HG02588 (cell line): ENCODE data around the gene SLC6A15.
A peak's percentile ranks its signal among the peaks of the same experiment; 100 is the strongest.

ENCODE experiments used
- ATAC-seq: cut with Tn5 transposase; IDR thresholded peaks from one replicate; pipeline ENCODE4 v1.9.1; 2021; ENCODE audit warnings: mild to moderate bottlenecking, moderate library complexity; ENCODE audit not compliant: unreplicated experiment

Gene SLC6A15

DNA sequence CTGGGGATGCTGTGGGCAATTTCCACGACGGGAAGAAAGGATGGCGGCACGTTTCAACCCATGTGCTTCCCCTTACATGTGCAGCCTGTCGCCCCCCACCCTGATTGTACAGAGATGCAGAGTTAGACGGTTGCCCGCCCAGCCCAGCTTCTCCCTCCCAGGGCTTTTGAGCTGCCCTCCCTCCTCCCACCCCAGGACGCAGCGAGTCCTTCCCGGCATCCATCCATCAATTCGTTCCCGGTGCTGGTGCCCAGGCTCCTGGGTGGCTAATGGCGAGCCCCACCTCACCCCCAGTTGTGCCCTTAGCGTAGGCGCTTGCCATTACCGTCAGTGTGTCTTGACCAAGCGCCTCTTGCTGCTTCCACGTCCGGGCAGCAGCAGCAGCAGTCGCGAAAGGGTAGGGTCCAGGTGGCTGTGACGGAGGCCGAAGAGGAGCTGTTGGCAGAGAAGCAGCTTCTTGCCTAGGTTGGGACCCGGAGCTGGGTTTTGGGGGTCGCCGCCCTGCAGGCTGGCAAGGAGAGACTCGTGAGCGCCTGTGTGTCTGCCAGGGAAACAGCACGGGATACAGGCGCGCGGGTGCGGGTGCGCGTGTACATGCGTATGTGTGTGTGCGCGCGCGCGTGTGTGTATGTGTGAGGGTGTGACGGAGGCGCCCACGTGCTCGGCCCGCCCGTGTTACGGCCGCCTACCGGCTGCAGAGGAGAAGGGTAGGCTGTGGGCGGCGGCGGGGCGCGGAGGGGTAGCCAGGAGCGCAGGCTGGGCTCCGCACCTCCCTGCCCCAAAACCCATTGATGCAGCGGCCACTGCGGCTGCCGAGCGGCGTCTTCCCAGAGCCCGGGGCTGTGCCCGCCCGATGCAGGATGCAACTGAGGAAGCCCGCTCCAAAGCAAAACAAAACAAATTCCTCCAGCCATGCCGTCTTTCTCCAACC is at the start of gene SLC6A15:
SLC6A15 (minus strand) TSS at position 602 of the 931 bp plus-strand sequence. CDS start 20,679 bp downstream, outside the sequence.
- ATAC-seq = no peak

DNA sequence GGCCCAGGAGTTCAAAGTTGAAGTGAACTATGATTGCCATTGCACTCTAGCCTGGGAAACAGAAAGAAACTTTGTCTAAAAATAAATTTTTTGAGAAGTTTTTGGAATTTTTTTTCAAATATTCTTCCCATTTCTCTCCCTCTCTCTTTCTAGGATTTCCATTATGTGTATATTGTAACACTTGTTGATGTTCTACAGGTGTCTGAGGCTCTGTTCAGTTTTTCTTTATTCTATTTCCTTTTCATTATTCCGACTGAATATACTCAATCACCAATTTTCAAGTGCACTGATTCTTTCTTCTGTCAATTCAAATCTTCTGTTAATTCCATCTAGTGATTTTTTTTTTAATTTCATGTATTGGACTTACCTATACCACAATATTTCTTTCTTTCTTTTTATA is 48.3 kb upstream of the SLC6A15 start:
- ATAC-seq = no peak

DNA sequence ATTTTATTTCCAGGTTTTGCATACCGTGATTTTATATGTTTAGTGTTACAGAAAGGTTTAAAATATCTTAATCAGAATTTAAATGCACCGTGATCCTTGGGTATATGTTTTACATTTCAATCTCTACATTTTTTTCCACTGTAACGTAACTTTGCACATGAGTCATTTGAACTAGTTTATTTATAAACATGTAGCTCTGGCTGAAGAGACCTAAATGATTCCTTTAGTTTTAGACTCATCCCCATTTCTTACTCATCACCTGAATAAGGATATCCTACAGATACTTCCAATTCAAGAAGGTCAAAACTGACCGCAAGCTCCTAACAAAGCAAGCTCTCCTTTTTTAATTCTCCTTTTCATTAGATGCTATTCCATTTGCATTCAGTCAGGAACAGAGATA is 42.7 kb upstream of the SLC6A15 start:
- no peak for ATAC-seq

- no peak for ATAC-seq
Measured at GRCh38 chr12:84954415-84954814, 41.8 kb upstream of the SLC6A15 start.

DNA sequence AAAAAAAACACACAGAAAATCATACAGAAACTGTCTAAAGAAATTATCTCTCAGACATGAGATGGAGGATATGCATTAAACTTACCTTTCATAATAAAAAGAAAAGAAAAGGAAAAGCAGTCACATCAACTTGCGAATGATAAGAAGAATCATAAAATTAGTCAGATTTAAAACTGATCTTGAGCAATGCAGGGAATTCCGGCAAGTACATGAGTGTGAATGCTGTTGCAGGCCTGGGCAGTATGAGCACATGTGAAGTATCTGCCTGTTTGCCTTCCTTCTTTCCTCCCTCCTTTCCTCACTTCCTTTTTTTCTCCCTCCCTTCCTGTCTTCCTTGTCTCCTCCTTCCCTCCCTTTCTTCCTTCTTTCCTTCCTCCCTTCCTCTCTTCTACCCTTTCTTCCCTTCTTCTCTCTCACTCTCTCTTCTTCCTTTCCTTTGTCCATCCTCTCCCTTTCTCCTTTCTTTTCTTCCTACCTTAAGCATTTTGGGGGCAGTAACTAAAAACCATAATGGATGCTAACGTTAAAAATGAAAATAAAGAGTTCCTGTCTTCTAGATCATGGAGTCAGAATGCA is 38.5 kb upstream of the SLC6A15 start:
- ATAC-seq = no peak

DNA sequence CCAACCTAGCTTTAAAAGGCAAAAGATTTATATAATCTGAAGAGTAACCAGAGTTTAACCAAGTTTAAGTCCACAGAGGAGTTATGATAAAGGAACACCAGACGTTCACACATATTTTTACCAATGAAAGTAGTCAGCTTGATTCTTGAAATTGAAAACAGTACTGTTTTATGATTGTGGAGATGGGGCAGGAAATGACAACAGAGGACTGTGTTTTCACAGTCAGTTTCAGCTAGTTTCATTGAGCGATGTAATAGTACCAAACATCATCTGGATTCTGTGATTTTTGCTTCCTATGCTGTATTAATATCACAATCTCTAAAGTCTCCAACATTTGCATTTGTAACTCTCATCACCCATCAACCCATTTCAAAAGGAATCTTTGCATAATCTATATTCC is 34.2 kb upstream of the SLC6A15 start:
- ATAC-seq = no peak

DNA sequence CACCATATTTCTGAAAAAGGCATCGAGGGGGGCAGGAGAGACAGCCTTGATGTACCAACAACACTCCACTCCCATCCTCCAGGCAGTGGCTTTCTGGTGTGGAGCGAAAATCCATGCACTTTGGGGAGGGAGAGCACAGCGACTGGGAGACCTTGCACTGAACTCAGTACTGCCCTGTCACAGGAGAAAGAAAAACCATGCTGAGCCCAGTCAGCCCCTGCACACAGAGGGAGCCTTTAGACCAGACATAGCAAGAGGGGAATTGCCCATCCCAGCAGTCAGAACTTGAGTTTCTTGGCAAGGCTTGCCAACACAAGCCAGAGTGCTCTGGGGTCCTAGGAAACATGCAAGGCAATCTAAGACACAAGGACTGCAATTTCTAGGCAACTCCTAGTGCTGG is 24.8 kb upstream of the SLC6A15 start:
- ATAC-seq = no peak

- ATAC-seq = no peak
Measured at GRCh38 chr12:84929501-84929900, 16.9 kb upstream of the SLC6A15 start.

- no peak for ATAC-seq
Measured at GRCh38 chr12:84924981-84925380, 12.4 kb upstream of the SLC6A15 start.

- no peak for ATAC-seq
Measured at GRCh38 chr12:84922693-84923092, 10.1 kb upstream of the SLC6A15 start.

DNA sequence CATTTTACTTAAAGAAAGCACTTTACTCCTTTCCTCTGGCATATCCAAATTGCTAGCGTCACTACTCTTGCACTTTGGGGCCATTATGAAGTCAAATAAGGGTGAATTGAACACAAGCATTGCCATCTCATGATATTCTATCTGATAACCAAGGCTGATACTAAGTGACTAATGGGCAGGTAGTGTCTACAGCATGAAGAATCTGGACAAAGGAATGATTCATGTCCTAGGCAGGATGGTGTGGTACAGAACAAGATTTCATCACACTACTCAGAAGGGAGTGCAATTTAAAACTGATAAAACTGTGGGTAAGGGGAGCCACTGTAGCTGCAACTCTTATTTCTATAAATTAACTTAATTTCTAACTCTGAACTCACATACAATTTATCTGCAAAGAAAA is 7.7 kb upstream of the SLC6A15 start:
- no peak for ATAC-seq

DNA sequence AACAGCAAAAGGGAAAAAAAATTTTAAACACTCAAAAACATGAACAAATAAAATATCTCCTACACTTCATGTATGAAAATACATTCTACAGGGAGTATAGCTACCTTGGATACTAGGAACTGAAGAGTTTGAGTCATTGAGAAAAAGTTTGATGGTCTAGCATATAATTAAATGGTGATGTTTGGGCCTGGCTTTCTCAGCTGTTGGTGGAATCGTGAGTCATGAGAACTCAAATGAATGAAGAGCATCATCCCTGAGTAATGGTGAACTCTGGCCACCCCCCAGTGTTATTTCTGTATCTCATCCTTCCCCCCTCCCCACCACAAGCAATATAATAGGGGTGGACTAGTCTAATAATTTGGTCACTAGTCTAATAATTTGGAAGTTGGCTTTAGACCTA is 6.7 kb upstream of the SLC6A15 start:
- ATAC-seq = no peak

DNA sequence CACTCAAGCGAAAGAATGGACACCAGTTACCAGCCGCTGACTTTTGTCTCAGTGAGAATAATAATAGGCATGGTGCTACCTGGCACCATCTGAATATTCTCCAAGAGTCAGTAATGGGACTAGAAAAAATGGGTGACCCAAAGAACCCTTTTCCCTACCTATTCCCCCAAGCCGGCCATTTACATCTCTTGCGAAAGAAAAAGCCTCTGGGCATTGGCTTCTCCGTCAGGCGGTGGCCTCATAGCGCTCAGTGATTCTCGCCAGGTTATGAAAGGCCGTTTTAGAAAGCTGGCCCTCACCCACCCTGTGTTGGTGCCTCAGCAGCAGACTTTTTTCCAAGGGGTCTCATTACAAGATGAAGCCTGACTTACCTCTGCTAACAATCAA is 523 bp upstream of the SLC6A15 start:
- ATAC-seq = no peak

DNA sequence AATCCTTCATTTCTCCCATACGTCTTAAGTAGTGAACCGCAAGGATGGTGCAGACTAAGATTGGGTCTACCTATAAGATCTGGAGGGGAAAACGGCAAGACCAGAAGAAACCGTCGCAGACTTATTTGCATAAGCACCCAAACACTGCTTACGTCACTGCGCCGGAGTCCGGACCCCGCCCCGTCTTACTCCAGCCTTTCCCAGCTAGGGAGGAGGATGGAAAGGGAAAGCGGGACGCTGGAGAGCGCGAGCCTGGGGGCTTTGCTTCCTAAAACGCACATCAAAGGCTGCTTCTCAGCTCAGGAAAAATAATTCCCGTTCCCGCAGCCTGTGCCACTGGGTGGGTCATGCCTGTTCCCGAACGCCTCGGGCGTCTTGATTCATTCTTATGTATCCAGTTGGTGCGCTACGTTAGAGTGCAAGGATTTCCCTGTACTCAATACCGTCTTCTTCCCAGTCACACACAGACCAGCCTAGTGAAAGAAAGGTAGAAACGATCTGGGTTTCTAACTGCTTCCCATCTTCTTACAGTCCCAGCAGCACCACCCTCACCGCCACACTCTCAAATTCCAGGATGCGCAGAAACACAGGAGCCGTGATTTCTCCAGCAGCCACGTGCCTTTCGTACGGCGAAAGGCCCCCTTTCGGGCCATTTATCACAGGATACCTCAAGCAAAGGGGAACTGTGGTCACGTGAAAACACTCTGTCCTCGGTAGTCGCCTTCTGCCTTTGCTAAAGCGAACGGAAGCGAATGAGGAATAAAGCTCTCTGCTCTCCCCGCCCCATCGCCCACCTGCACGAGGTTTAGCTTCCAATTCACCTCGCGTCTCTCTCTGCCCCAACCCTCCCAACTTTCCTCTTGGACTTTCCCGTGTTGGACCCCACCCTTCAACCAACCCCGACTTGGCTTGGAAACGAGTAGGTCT is 1.1 kb downstream of the SLC6A15 start:
- ATAC-seq = peak; percentile 45

DNA sequence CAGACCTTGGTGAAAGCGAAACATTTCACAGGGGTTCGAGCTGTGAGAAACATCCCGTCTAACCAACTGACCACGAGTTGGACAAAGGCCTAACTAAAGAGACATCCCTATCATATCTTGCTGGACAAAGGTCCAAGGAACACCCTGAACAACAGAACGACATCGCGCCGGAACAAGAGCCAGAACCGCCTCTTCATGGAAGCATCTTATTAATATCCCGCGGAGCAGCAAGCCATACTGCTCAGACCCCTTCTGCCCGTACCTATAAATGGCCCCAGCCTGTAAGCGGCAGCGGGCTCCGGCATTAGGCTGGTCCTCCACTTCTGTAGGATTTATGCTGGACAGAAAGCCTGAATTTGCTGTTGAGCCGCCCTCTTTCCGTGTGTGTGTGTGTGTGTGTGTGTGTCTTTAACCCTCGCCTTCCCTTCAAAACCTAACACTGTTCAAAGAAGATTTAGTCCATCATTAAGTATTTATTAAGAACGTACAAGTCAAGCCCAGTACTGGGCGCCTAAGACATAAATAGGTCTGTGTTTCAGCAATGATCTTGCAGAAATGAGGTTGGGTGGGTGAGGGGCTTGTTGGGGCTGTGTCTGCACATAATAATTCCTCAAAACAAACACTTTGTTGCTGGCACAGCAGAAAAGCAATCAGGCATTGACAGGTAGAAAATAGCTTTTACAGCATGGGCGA is 1.9 kb downstream of the SLC6A15 start:
- no peak for ATAC-seq

GRCh38 chr12:84904051-84904450 is 8.5 kb downstream of the SLC6A15 start:
- ATAC-seq = no peak

GRCh38 chr12:84891106-84891838 is 21.3 kb downstream of the SLC6A15 start:
- no peak for ATAC-seq

DNA sequence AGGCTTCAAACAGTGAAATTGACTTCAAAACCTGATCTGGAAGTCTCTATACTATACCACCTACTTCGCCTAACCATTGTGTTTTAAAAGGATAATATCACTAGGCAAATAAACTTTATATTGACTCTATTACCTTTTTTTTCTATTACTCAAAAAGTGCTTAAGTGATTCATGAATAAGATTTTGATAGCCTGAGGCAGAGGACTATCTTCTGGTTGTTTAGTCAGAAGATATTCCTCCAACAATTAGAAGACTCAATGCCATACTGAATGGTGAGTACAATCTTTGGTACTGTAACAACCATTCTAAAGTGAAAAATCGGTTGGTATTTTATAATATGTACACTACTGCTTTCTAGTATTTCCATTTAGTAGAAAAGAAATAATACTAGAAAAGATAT is 22.8 kb downstream of the SLC6A15 start:
- ATAC-seq = no peak

GRCh38 chr12:84888861-84889260 is 23.7 kb downstream of the SLC6A15 start:
- no peak for ATAC-seq

GRCh38 chr12:84877340-84877739 is 35.3 kb downstream of the SLC6A15 start:
- ATAC-seq = no peak
